ENCODE results near the gene KCNMB4.

KCNMB4 gene

GRCh38 chr12:70365648-70366518 lies at the start of gene KCNMB4:
Gene KCNMB4, plus strand, starts transcription at chr12:70366290. Its CDS starts 445 bp downstream, at chr12:70366735.
- DNase-seq: peak; percentile 74

GRCh38 chr12:70317781-70318180 lies 48.3 kb upstream of the KCNMB4 start:
- DNase-seq: peak; percentile 13

GRCh38 chr12:70319605-70320004 lies 46.5 kb upstream of the KCNMB4 start:
- no peak for DNase-seq

- DNase-seq: no peak
These were observed 44.9 kb upstream of the KCNMB4 start for GRCh38 chr12:70321191-70321590.

- DNase-seq: no peak
These were observed 38.5 kb upstream of the KCNMB4 start for GRCh38 chr12:70327541-70327940.

GRCh38 chr12:70329728-70330127 lies 36.4 kb upstream of the KCNMB4 start:
- no peak for DNase-seq

- no peak for DNase-seq
These were observed 35.9 kb upstream of the KCNMB4 start for GRCh38 chr12:70330158-70330557.

GRCh38 chr12:70332236-70332635 lies 33.9 kb upstream of the KCNMB4 start:
- DNase-seq: no peak

GRCh38 chr12:70334742-70335141 lies 31.3 kb upstream of the KCNMB4 start:
- DNase-seq: no peak

- DNase-seq: no peak
These were observed 27.6 kb upstream of the KCNMB4 start for GRCh38 chr12:70338531-70338930.

- DNase-seq: no peak
These were observed 15.0 kb upstream of the KCNMB4 start for GRCh38 chr12:70351076-70351475.

- DNase-seq: no peak
These were observed 12.1 kb upstream of the KCNMB4 start for GRCh38 chr12:70353780-70354660.

GRCh38 chr12:70354787-70355186 lies 11.3 kb upstream of the KCNMB4 start:
- no peak for DNase-seq

GRCh38 chr12:70355972-70356371 lies 10.1 kb upstream of the KCNMB4 start:
- no peak for DNase-seq

GRCh38 chr12:70359458-70360197 lies 6.5 kb upstream of the KCNMB4 start:
- DNase-seq: no peak

- DNase-seq: no peak
These were observed 5.9 kb upstream of the KCNMB4 start for GRCh38 chr12:70360218-70360617.

- DNase-seq: no peak
These were observed 1.2 kb upstream of the KCNMB4 start for GRCh38 chr12:70364695-70365397.

- no peak for DNase-seq
These were observed 767 bp upstream of the KCNMB4 start for GRCh38 chr12:70365398-70365647.

- peak; percentile 60 for DNase-seq
These were observed 629 bp downstream of the KCNMB4 start for GRCh38 chr12:70366581-70367257.

- no peak for DNase-seq
These were observed 1.4 kb downstream of the KCNMB4 start for GRCh38 chr12:70367258-70368141.

GRCh38 chr12:70372881-70373280 lies 6.8 kb downstream of the KCNMB4 start:
- DNase-seq: no peak
